GM21515 (cell line): ENCODE results near the gene MYH7B.

Source experiments
- ATAC-seq: cut with Tn5 transposase; IDR thresholded peaks from one replicate; pipeline ENCODE4 v1.9.1; 2021; ENCODE audit not compliant: unreplicated experiment

The MYH7B gene

DNA sequence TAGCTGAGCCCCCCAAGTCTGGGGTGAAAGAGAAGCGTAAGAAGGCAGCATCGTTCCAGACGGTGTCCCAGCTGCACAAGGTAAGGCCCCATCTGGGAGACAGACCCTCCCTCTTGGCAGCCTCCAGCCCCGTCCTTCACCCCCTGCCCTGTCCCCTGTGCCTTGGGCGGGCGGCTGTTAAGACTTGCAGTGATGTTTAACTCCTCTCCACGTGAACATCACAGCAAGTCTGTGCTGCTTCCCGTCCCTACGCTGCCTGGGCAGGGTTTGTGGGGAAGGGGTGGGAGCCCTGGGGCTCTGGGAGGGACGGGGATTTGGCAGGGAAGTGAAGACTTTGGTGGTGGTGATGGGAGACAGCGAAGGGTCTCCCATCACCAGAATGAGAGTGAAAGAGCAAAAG is 34.6 kb downstream of the MYH7B start:
- ATAC-seq = no peak

DNA sequence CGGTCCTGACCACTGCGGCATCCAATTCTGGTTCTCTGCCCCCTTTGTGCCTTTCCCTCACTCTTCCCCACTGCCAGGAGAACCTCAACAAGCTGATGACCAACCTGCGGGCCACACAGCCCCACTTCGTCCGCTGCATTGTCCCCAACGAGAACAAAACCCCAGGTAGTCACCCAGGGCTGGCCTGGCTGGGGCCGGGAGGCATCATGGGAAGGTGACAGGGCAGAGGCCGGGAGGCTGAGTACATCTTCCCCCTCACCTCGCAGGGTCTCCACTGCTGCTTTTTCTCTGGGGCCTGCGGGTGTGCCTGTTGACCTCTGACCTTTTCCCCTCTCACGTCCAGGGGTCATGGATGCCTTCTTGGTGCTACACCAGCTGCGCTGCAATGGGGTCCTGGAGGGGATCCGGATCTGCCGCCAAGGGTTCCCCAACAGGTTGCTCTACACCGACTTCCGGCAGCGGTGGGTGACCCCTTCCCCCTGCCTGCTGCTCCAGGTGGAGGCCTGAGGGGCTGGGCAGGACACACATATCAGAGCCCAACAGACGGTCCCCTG is 35.1 kb downstream of the MYH7B start:
- no peak for ATAC-seq

DNA sequence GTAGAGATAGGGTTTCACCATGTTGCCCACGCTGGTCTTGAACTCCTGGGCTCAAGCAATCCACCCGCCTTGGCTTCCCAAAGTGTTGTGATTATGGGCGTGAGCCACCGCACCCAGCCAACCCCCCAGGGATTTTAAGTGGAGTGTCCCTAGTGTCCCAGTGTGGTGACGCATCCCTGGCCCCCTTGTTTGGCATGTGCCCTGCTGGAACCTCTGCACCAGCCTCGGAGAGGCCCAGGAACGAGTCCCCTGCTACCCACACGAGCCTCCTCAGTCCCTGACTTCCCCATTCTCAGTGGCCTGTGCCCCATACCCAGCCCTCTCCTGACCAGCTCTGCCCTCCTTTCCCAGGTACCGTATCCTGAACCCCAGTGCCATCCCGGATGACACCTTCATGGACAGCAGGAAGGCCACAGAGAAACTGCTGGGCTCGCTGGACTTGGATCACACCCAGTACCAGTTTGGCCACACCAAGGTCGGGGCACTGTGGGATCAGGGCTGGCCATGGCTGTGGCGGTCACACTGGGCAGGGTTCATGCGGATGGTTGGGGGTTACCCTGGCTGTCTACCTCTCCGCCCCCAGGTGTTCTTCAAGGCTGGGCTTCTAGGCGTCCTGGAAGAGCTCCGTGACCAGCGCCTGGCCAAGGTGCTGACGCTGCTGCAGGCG is 37.2 kb downstream of the MYH7B start:
- no peak for ATAC-seq

DNA sequence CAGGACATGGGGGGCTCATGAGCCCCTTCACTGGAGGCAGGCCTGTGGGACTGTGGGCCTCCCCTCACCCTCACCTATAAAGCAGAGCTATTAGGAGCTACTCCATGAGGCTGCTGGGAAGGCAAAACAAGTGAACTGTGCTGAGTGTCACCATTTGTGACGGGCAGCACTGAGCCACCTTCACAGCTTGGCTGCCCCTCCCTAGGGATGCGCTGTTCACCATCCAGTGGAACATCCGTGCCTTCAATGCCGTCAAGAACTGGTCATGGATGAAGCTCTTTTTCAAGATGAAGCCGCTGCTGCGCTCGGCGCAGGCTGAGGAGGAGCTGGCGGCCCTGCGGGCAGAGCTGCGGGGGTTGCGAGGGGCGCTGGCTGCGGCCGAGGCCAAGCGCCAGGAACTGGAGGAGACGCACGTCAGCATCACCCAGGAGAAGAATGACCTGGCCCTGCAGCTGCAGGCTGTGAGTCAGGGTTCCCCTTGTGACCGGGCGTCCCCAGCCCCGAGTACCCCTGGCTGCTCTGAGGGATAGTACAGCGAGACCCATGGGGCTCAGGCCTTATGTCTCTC is 38.4 kb downstream of the MYH7B start:
- no peak for ATAC-seq

DNA sequence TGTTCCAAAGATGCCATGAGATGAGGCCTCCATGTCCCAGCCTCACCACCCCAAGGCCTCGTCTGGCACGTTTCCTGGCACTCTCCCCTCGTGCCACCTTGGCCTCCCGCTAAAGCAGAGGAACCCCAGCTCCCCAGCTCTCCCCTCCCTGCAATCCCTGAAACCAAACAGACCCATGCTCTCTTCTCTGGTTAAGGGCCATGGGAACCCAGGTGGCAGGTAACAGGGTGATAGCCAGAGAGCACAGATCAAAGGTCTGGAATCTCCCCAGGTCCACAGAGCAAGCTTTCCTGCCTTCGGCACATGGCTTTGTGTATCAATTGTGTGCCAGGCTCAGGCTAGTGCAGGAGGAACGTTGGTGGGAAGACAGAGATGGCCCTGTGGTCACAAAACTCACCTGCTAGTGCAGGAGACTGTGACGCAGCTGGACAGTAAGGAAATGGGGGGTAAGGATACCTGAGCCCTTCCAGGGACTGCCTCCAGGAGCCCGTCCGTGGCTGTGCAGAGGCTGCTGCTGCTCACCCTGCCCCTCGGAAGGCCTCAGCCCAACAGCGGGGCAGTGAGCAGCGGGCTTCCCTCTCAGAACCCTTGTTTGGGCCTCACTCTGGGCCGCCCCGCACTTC is 39.0 kb downstream of the MYH7B start:
- no peak for ATAC-seq

DNA sequence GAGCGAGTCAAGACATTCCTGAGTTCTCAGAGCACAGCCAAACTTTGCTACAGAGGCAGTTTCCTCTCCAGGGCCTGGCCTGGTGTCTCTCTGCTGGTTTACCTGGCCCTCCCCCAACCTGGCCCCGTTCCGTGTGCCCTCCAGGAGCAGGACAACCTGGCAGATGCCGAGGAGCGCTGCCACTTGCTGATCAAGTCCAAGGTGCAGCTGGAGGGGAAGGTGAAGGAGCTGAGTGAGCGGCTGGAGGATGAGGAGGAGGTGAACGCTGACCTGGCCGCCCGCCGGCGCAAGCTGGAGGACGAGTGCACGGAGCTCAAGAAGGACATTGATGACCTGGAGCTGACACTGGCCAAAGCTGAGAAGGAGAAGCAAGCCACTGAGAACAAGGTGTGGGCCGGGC is 39.5 kb downstream of the MYH7B start:
- no peak for ATAC-seq

DNA sequence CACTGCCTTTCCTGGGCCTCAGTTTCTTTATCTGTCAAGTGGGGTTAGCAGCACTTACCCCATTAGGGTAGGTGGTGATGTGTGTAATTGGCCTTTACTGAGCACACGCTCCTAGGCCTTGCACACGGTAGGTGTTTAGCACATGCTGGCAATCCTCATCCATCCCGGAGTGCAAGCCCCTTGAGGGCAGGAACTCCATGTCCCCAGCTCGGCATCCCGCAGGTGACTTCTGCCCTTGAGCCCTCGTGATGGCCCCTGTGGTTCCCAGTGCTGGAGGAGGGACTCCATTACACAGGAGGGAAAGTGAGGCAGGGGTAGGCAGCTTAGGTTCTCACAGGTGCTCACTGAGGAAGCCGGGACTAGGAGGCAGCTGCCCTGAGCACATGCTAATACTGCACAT is 40.0 kb downstream of the MYH7B start:
- ATAC-seq = no peak

DNA sequence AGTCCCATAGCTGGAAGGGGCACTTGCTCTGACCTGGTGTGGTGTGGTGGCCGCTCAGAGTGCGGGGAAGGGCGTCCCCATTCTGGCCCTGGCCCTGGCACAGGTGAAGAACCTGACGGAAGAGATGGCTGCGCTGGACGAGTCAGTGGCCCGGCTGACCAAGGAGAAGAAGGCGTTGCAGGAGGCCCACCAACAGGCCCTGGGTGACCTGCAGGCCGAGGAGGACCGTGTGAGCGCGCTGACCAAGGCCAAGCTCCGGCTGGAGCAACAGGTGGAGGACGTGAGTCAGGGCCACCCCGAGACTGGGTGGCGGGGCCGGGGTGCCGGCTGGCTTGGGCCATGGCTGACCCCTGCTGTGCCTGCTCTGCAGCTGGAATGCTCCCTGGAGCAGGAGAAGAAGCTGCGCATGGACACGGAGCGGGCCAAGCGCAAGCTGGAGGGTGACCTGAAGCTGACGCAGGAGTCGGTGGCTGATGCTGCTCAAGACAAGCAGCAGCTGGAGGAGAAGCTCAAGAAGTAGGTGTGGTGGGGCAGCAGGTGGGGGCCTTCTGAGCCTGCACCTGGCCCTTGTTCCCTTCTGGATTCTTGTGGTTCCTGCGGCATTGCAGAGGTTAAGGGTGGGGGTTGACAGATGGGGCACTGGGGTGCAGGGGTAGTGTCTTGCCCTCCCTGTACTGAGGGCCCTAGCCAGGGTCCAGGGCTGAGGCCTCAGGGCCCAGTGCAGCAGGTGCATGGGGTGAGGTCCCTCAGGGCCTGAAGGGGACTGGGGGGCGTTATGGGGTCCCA is 40.8 kb downstream of the MYH7B start:
- ATAC-seq = no peak

DNA sequence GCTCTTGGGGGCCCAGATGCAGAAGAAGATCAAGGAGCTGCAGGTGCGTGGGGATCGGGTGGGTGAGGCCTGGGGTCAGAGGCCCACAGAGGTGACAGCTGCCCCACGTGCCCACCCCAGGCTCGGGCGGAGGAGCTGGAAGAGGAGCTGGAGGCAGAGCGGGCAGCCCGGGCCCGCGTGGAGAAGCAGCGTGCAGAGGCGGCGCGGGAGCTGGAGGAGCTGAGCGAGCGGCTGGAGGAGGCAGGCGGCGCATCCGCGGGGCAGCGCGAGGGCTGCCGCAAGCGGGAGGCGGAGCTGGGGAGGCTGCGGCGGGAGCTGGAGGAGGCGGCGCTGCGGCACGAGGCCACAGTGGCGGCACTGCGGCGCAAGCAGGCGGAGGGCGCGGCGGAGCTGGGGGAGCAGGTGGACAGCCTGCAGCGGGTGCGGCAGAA is 41.5 kb downstream of the MYH7B start:
- ATAC-seq = no peak

DNA sequence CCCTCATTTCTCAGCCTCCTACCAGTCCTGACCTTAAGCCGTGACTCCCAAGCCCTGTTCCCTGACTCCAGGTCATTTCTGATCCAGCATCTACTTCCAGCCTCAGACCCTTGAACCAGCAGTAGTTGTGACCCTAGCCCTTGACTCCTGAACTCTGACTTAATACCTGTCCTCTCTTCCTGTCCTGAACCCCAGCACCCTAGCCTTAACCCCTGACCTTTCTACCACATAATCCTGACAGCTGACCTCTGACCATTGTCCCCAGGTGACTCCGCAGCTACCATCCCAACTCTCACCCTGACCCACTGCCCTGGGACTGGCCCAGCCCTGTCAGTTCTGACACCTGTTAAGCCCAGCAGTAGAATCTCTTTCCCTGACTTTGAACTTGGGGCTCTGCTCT is 42.1 kb downstream of the MYH7B start:
- ATAC-seq = no peak

DNA sequence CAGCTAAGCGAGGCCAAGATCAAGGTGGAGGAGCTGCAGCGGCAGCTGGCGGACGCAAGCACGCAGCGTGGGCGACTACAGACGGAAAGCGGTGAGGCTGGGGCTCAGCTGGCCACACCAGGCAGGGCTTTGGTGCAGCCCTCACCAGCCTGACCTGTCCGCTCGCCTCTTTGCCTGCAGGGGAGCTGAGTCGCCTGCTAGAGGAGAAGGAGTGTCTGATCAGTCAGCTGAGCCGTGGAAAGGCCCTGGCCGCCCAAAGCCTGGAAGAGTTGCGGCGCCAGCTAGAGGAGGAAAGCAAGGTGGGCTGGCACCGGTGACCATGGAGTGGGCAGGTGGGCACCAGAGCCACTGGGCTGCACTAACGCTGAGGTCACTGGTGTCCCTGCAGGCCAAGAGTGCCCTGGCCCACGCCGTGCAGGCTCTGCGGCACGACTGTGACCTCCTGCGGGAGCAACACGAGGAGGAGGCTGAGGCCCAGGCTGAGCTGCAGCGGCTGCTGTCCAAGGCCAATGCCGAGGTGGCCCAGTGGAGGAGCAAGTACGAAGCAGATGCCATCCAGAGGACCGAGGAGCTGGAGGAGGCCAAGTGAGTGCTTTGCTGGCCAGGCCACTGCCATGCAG is 42.8 kb downstream of the MYH7B start:
- ATAC-seq = no peak

DNA sequence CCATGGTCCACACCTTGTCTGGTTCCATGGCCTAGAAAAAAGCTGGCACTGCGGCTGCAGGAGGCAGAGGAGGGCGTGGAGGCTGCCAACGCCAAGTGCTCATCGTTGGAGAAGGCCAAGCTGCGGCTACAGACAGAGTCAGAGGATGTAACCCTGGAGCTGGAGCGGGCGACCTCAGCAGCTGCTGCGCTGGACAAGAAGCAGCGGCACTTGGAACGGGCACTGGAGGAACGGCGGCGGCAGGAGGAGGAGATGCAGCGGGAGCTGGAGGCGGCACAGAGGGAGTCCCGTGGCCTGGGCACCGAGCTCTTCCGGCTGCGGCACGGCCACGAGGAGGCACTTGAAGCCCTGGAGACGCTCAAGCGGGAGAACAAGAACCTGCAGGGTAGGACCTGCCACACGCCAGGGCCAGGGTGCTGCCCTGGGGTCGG is 43.4 kb downstream of the MYH7B start:
- no peak for ATAC-seq

DNA sequence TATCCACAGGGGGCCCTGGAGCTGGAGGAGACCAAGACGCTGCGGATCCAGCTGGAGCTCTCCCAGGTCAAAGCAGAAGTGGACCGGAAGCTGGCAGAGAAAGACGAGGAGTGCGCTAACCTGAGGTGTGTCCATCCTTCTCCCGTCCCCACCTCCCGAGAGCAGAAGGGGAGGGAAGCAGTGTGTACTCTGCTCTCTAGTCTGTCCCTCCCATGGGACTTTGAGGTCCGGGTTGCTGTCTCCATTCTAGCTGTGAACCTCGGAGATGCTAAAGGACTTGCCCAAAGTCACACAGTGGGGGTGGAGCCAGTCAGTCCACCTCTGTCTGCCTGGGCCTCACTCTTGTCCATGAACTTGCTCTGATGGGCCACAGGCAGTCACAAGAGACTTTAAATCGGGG is 44.1 kb downstream of the MYH7B start:
- ATAC-seq = no peak

DNA sequence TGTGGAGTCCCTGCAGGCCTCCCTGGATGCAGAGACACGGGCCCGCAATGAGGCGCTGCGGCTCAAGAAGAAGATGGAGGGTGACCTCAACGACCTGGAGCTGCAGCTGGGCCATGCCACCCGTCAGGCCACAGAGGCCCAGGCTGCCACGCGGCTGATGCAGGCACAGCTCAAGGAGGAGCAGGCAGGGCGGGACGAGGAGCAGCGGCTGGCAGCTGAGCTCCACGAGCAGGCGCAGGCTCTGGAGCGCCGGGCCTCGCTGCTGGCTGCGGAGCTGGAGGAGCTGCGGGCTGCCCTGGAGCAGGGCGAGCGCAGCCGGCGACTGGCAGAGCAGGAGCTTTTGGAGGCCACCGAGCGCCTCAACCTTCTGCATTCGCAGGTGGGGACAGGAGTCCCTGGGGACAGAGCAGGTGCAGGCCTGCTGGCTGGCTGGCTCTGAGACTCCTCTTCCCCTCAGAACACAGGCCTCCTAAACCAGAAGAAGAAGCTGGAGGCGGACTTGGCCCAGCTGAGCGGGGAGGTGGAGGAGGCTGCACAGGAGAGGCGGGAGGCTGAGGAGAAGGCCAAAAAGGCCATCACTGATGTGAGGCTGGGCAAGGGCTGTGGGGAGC is 44.7 kb downstream of the MYH7B start:
- no peak for ATAC-seq

DNA sequence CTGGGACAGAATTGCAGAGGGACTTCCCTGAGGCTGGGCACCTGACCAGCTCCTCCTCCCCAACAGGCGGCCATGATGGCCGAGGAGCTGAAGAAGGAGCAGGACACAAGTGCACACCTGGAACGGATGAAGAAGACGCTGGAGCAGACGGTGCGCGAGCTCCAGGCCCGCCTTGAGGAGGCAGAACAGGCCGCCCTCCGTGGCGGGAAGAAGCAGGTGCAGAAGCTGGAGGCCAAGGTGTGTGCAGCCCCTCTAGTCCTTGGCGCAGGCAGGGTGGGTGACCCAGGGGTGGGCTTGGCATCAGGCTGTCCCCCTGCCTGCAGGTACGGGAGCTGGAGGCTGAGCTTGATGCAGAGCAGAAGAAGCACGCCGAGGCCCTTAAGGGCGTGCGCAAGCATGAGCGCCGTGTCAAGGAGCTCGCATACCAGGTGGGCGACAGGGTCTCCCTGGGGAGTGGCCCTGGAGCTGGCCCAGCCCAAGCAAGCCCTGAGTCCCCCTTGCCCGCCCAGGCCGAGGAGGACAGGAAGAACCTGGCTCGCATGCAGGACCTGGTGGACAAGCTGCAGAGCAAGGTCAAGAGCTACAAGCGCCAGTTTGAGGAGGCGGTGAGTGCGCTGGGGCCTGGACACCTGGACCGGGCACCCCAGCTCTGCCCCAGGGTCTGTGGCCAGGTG is 45.4 kb downstream of the MYH7B start:
- ATAC-seq = no peak

DNA sequence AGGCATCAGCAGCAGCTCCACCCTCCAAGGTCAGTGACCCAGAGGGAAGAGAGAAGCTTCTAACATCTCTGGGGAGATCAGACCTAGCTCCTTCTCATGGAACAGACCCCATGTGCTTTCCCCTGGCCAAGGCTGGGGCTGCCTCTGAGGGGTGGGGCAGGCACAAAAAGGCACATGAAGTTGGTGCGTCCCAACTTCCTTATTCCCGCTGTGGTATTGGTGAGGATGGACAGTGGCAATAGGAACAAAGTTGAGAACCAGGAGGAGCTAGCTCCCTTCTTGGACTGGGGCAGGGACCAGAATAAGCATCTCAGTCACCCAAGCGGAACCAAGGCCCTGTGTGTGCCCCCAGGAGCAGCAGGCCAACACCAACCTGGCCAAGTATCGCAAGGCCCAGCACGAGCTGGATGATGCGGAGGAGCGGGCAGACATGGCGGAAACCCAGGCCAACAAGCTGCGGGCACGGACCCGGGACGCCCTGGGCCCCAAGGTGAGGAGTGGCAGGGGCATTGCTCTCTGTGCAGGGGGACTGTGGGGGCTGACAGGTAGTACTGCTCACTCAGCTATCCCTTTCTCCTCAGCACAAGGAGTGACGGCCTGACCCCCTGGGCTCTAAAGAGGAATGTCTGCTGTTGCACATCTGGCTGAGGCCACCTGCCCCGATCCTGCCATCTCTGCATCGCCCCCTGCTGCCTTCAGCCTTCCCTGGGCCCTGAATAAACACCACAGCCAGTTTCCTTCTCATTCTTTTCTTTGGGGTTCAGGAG is 46.1 kb downstream of the MYH7B start:
- no peak for ATAC-seq

DNA sequence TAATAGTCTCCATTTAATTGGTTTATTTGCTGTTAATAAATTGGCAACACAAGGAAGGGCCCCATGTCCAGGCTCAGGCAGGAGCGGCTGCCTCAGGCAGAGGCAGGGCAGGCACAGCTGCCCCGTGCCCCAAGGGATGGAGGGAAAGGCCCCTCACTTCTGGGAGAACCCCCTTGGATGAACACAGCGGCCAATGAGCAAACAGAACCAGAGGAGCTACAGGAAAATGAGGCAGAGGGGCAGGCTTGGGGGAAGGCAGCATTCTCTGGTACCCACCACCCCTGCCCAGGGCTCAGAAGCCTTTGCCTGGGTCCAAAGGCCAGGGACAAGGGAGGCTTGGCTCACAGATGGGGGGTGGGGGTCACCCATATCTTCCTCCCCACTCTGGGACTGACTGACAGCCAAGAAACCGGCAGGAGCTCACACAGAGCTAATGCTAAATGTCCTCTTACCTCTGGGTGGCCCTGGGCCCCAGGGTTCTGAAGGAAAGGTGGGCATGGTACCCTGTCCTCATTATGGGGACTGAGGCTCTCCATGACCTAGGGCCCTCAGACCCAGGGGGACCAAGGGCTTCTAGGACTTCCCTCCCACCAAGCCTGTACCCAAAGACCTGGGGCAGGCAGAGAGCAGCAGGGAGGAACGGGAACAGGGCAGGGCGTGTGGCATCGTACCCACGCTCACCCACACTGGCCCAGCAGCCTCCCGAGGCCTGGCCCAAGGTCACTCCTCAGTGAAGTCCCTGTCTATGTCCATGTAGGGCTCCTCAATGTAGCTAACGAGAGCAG is 47.0 kb downstream of the MYH7B start:
- ATAC-seq = no peak

DNA sequence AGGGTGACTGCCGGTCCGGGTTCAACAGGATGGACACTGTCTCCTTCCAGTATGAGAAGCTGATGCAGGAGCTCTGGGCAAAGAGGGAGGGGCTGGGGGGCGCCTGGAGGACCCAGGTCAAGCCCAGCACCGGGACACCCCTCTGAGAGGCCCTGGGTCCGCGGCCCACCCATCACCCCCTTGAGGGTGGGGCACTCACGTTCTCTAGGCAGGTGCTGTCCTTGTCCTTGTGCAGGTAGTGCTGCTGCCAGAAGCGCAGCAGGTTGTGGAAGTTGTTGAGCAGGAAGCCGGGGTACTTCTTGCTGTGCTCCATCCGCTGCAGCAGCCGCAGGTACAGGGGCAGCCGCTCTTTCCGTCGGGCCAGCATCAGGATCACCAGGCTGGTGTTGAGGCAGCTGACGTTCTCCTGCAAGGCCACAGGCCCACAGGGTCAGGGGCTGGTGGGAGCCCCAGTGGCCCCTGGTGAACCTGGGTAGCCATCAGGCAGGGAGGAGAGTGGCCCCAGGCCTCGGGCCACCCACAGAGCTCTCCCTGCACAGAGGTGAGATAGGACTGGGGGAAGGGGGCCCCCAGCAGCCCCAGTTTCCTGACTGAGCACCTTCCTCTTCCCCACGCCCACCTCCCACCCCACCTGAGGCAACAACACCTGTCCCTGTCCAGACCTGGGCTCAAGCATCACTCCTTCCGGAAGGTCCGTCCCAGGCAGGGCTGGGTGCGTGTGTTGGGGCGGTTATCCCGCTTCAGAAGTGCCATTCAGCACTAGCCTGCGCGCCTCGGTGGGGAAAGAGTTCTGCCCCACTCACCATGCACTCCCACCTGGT is 47.8 kb downstream of the MYH7B start:
- no peak for ATAC-seq
